ENCODE results near the gene FHL1.

DNA sequence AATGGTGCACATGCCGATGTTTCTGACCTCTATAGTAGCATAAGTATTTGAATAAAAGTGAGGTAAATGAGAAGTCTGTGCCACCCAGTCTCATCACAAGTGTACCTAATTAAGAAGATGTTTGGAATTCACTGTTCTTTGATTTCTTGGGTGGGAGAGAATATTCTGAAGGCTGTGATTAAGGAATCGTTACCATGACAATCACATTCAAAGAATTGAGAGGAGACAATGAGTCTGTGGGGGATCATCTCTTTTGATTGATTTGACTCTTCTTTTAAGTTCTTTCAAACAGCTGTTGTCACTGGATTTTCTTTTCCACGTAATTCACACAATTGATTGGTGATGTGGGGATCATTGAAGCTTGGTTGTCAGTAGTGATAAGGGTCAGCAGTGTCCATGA is 18.1 kb downstream of the FHL1 start:
- TF ChIP-seq JUND (IDR thresholded peaks at IDR 0.05) = no peak
- TF ChIP-seq, protein P1, sequence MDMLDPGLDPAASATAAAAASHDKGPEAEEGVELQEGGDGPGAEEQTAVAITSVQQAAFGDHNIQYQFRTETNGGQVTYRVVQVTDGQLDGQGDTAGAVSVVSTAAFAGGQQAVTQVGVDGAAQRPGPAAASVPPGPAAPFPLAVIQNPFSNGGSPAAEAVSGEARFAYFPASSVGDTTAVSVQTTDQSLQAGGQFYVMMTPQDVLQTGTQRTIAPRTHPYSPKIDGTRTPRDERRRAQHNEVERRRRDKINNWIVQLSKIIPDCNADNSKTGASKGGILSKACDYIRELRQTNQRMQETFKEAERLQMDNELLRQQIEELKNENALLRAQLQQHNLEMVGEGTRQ (IDR thresholded peaks at IDR 0.05; ENCODE audit: borderline replicate concordance, low read depth, low read length) = no peak
- TF ChIP-seq, protein P2, sequence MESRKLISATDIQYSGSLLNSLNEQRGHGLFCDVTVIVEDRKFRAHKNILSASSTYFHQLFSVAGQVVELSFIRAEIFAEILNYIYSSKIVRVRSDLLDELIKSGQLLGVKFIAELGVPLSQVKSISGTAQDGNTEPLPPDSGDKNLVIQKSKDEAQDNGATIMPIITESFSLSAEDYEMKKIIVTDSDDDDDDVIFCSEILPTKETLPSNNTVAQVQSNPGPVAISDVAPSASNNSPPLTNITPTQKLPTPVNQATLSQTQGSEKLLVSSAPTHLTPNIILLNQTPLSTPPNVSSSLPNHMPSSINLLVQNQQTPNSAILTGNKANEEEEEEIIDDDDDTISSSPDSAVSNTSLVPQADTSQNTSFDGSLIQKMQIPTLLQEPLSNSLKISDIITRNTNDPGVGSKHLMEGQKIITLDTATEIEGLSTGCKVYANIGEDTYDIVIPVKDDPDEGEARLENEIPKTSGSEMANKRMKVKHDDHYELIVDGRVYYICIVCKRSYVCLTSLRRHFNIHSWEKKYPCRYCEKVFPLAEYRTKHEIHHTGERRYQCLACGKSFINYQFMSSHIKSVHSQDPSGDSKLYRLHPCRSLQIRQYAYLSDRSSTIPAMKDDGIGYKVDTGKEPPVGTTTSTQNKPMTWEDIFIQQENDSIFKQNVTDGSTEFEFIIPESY (IDR thresholded peaks at IDR 0.05; ENCODE audit: borderline replicate concordance, low read depth) = no peak
- TF ChIP-seq, protein P3, sequence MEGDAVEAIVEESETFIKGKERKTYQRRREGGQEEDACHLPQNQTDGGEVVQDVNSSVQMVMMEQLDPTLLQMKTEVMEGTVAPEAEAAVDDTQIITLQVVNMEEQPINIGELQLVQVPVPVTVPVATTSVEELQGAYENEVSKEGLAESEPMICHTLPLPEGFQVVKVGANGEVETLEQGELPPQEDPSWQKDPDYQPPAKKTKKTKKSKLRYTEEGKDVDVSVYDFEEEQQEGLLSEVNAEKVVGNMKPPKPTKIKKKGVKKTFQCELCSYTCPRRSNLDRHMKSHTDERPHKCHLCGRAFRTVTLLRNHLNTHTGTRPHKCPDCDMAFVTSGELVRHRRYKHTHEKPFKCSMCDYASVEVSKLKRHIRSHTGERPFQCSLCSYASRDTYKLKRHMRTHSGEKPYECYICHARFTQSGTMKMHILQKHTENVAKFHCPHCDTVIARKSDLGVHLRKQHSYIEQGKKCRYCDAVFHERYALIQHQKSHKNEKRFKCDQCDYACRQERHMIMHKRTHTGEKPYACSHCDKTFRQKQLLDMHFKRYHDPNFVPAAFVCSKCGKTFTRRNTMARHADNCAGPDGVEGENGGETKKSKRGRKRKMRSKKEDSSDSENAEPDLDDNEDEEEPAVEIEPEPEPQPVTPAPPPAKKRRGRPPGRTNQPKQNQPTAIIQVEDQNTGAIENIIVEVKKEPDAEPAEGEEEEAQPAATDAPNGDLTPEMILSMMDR (IDR thresholded peaks at IDR 0.05) = no peak
- TF ChIP-seq, protein P4, sequence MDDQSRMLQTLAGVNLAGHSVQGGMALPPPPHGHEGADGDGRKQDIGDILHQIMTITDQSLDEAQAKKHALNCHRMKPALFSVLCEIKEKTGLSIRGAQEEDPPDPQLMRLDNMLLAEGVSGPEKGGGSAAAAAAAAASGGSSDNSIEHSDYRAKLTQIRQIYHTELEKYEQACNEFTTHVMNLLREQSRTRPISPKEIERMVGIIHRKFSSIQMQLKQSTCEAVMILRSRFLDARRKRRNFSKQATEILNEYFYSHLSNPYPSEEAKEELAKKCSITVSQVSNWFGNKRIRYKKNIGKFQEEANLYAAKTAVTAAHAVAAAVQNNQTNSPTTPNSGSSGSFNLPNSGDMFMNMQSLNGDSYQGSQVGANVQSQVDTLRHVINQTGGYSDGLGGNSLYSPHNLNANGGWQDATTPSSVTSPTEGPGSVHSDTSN (IDR thresholded peaks at IDR 0.05) = no peak
- no peak for TF ChIP-seq EZH2phosphoT487 (IDR thresholded peaks at IDR 0.05; ENCODE audit: borderline replicate concordance, low read depth)
- no peak for TF ChIP-seq RXRA (IDR thresholded peaks at IDR 0.05; ENCODE audit: borderline replicate concordance, low read depth)
- no peak for TF ChIP-seq ELF1 (IDR thresholded peaks at IDR 0.05)
- TF ChIP-seq TCF12 (IDR thresholded peaks at IDR 0.05) = no peak
- TF ChIP-seq FOXM1 (IDR thresholded peaks at IDR 0.05; ENCODE audit: low read depth) = no peak
- no peak for TF ChIP-seq FOXJ3 (CRISPR knock-in tag; IDR thresholded peaks at IDR 0.05)
- no peak for TF ChIP-seq SMC3 (IDR thresholded peaks at IDR 0.05; ENCODE audit: low read depth, low read length)
- TF ChIP-seq EP300 (IDR thresholded peaks at IDR 0.05; ENCODE audit: borderline replicate concordance in 1 of 2, low read depth in 1 of 2, low read length in 1 of 2) = no peak
